Measurements from ENCODE around the gene LRRC4B.

GRCh38 chr19:50522881-50523280 is 45.4 kb downstream of the LRRC4B start:
- TF ChIP-seq SYNCRIP (IDR thresholded peaks at IDR 0.05; ENCODE audit: insufficient read depth, low read depth, low read length) (no peak), CTCF (CRISPR knock-in tag; IDR thresholded peaks at IDR 0.05) (no peak), POLR2AphosphoS5 (IDR thresholded peaks at IDR 0.05; ENCODE audit: low read depth, low read length) (no peak), RAD21 (CRISPR knock-in tag; IDR thresholded peaks at IDR 0.05) (no peak), NR2F2 (IDR thresholded peaks at IDR 0.05; ENCODE audit: borderline replicate concordance, low read depth) (no peak), NONO (IDR thresholded peaks at IDR 0.05) (no peak), NONO (CRISPR knock-in tag; conservative IDR thresholded peaks at IDR 0.05) (no peak), BHLHE40 (IDR thresholded peaks at IDR 0.05; ENCODE audit: low read length) (no peak)

Measured in HepG2 (cell line).